Measurements from ENCODE around the gene TRAPPC2.
"Not testable (repeated sequence)": the region's sequence is repeated elsewhere in the genome, so short reads cannot be mapped to it uniquely, and the experiment has no call there.

Gene TRAPPC2

DNA sequence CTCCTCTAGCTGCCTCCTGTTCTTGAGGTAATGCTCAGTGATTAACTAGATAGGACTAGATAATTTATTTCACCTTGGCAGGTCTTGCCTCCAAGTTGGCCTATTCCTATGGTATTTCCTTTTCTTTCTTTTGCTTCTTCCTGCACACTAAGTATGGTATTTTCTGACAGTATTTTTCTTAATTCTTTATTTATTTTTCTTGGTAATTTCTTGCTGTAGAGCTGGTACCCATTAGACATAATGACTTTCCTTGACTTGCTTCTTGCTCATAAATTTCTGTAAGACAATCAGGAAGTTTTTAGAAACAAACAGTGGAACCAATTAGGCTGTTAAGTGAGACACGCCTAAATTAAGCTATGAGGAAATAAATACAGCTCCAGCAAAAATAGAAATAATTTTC lies 36.0 kb downstream of the TRAPPC2 start:
- no peak for DNase-seq

DNA sequence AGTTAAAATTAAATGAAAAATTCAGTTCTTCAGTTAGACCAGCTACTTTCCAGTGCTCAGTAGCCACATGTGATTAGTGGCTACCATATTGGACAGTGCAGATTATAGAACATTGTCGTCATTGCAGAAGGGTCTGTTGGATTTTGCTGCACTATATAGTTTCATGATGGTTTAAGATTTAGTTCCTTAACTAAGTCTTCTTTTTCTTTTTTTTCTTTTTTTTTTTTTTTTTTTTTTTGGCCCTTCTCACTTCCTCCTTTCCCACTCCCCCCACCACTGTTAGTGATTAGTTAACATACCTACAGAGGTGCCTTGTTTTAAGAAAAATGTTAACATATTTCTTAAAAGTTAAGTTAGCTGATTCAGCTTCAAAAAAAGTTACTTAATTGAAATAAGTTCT lies 36.4 kb downstream of the TRAPPC2 start:
- no peak for DNase-seq

DNA sequence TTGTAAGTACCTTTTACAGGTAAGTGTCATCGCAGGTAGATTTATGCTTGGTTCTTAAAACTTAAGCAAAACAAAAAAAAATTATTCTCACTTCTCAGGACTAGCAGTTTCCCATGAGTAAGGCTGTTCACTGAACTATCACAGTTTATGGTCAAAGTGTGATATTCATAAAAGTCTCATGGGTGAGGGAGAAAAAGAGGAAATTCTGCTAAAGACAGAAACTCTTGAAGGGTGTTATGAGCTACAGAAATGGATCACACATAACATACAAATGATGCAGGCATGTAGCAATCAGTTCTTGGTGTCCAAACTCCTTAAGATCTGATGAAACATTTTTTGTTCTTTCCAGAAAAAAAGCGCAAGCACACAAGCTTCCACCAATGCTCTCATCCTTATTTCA lies 37.0 kb downstream of the TRAPPC2 start:
- no peak for DNase-seq

DNA sequence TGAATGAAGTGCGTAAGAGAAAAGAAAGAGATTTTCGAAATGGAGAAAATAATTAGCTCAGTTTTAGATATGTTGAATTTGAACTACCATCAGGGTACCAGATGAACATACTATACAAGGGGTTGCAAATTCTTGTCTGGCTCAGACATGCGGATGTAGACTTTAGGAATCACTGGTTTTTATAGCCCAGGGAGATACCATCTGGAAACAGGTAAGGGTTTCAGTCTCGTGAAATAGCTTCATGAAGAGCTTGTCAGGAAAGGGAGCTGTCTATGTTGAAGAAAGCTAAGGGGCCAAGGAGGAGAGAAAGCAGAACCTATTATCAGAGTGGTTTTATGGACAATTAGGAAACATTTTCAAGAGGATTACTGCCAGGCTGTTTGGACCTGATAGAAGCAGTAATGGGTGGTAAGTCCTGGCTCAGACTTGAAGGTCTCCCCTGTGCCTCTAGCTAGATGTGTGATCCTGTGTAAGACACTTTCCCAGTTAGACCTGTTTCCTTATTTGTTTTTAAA lies 38.8 kb downstream of the TRAPPC2 start:
- DNase-seq: no peak

- DNase-seq: no peak
Measured at GRCh38 chrX:13694983-13695382, 39.4 kb downstream of the TRAPPC2 start.

GRCh38 chrX:13694359-13694758 lies 40.1 kb downstream of the TRAPPC2 start:
- DNase-seq: no peak

DNA sequence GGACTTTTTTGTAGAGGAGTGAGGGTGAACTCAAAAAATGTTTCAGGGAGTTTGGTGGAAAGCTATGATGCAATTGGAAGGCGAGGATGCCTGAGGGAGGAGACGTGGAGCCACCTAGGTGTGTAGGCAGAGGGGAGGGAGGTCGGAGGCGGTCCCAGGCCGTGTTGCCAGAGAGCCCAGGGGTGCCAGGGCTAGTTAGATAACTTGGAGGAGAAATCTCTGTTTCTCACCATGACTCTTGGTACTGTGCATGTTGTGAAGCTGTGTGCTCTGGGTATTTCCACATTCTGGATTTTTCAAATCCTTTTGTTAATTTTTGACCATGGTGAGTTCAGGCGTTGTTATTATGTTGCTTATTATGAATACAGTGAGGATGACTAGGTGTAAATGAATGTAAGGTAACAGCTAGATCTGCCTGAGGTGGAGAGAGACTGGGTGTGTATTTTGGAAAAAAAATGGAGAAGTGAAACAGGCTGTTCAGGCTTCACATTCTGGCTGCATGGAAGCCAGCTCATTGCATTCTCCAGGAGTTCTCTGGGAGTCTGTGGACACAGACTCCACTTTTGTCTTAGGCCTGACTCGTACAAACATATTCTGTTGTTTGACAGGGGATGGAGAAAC lies 41.0 kb downstream of the TRAPPC2 start:
- no peak for DNase-seq

GRCh38 chrX:13692771-13693231 lies 41.6 kb downstream of the TRAPPC2 start:
- DNase-seq: no peak

DNA sequence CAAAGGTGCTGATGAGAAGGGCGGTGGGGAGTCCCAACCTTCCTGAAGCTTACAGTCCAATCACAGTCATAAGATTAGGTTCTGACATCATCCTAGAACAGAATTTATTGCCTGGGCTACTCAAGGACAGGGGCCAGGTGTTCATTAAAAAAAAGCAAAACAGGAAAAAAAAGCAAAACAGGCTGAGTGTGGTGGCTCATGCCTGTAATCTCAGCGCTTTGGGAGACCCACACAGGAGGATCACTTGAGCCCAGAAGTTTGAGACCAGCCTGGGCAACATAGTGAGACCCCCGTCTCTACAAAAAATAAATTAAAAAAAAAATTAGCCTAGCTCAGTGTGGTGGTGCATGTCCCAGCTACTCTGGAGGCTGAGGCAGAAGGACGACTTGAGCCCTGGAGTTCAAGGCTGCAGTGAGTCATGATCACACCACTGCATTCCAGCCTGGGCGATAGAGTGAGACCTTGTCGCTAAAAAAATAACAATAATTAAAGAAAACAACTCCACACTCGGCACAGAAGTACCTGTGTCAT lies 42.5 kb downstream of the TRAPPC2 start:
- DNase-seq: no peak

DNA sequence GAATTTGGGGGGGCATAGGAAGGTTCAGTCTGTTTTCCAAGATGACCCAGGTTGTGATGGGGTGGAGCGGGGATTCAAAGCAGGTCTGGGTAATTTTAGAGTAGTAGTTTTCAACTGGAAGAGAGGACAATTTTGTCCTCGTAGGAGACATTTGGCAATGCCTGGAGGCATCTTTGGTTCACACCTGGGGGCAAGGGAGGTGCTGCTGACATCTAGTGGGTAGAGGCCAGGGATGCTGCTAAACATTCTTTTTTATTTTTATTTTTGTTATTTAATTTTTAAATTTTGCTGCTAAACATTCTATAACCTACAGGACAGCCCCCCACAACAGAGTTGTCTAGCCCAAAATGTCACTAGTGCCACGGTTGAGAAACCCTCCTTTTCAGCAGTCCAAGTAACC lies 43.6 kb downstream of the TRAPPC2 start:
- no peak for DNase-seq

DNA sequence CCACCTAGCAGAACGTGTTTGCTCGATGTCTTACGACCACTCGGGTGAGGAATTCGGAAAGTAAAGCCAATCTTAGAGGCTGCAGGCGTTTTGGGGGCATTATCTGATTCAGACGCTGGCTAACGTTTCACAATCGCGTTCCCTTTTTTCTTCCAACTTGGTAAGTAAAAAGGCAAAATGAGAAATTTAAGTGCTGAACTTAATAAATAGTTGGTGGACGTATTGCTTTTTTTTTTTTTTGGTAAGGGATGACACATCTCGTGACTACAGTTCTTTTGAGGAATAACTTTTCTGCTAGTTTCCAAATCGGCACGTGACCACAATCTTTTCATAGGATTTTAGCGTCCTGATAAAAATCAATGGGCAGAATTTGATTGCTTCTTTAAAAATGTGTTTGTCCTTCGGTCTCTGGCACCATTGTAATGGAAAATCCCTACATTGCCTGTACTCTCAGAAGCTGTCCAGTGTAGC lies 44.6 kb downstream of the TRAPPC2 start:
- DNase-seq: no peak

DNA sequence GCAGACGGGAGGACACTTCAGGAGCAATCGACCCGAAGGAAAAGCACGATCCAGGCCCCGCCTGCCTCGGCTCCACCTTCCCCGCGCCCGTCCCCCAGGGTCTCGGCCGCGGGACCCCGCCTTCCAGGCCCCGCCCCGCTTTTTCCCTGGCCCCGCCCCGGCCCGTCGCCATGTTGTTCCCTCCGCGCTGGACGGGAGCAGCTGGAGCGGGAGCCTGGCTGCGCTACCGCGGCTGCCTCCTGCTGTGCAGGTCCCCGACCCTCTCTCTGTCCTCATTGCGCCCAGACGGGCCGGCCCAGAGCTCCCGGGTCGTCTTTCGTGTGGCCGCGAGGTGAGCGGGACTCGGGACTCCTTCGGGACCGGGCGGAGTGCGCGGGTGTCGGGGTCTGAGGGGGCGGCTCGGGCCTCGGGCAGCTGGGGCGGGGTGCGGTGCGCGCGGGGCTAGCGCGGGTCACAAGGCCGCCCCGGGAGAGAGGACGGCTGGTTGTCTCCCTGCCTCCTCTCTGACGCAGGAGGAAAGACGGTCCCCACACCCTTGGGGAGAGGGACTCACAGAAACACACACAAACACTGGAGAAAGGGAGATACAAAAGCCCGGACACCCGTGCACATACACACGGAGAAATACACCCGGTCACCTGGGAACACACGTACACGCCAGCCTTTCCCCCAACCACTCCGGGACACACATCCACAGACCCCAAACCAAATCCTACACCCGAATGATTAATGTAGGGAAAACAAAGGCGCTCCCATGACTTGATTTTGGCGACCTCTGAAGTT lies 45.3 kb downstream of the TRAPPC2 start, which contains the start of gene RAB9A:
Gene RAB9A (plus strand): TSS at position 171 of the 783 bp plus-strand sequence. CDS start 19,619 bp downstream, outside the sequence.
- DNase-seq: peak; percentile 81

DNA sequence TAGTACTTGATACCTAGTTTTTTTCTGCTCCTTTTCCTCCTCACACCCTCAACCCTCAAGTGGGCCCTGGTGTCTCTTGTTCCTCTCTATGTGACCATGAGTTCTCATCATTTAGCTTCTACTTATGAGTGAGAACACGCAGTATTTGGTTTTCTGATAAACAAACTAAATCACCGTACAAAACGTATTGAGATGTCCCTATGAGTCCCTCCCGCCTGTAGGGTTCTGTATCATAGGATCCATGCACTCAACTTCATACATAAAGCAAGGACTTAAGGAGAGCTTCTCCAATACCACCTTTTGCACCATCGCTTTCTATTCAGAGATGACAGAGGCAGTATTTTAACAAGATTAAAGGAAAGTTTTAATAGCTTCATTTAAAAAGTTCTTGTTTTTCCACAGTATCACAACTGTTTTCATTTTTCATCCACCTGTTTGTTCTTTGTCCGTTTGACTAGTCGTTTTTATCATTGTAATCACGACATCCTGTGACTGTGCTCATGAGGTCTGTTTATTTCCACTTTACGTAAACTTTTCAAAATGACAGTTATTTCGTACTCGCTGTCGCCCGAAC lies 45.9 kb downstream of the TRAPPC2 start:
- peak; percentile 47 for DNase-seq

DNA sequence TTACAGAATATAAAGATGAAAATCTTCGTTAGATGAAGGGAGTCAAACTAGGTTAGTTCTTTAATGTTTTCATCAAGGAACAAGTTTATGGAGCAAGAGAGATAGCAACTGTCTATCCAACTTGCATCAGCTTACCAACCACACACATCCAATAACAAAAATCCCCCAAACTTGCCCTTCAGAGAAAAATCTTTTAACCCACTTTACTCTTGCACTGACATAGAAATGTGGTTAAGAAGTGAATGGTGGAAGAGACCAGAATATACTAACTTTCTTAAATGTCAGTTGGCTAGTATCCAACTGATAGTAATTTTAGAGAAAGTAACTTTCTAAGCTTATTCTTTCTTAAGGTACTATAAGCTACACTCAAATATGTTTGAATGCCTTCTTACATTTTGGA lies 47.2 kb downstream of the TRAPPC2 start:
- DNase-seq: no peak

DNA sequence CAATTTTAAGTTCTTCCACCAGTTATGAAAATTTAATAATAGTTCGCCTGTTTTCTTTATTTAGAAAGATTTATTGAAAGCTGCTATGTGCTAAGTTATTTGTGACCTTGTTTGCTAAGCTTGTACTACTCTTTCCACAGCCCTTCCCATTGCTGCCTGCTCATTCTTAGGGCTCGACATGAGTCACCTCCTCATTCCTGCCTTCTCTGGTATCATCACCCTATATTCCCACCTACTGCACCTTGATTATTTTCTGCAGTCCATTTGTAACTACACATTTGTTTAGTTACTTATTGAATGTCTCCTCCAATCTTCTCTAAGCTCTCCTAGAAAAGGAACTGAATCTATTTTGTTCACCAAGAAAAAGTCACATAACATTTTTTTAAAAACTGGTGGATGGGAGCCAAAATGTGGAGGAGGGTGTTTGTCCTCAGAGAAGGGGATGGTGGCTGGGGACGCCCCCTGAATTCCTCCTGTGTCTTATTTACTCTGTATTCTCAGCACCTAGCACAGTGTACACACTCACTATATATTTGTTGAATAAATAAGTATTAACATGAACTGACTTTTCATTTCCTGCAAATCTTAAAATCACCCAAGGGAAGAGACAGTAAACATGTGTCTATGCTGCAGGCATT lies 49.2 kb downstream of the TRAPPC2 start:
- no peak for DNase-seq

DNA sequence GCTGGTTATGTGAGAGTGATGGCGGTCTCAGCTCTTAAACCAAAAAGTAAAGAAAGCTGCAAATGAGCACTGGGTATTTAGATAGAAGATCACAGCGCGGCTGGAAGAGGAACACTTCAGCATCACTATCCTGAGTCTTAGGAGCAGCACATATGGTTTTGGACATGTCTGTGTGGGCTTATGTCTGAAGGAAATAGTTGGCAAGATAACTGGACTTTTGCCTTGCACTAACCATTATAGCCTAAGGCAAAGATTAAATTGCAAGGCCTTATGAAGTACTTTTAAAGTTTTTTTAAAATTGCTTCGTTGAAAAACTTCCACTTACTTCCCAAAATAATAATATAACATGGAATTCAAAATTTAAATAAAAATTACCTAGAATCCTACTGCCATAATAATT lies 50.1 kb downstream of the TRAPPC2 start:
- DNase-seq: no peak

- no peak for DNase-seq
Measured at GRCh38 chrX:13681595-13681994, 52.8 kb downstream of the TRAPPC2 start.

DNA sequence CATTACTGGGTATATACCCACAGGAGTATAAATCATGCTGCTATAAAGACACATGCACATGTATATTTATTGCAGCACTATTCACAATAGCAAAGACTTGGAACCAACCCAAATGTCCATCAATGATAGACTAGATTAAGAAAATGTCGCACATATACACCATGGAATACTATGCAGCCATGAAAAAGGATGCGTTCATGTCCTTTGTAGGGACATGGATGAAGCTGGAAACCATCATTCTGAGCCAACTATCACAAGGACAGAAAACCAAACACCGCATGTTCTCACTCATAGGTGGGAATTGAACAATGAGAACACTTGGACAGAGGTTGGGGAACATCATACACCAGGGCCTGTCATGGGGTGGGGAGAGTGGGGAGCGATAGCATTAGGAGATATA lies 54.7 kb downstream of the TRAPPC2 start:
- DNase-seq: not testable (repeated sequence)

DNA sequence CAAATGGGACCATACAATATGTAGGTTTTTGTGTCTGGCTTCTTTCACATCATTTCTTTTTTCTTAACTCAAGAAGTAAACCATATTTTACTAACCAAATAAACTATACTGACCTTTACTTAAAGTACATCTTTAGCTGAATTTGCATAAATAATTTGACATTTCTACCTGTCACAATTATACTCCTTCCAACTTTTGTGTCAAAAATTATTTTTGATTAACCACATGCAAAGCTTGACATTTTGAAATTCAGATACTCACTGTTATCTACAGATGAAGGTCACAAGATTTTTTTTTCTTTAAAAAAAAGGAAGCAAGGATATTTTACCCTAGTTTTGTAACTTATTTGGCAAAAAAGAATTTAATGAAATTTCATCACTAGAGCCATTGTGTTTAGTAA lies 57.5 kb downstream of the TRAPPC2 start:
- no peak for DNase-seq

- DNase-seq: no peak
Measured at GRCh38 chrX:13673016-13673415, 61.4 kb downstream of the TRAPPC2 start.

- no peak for DNase-seq
Measured at GRCh38 chrX:13670197-13670596, 64.2 kb downstream of the TRAPPC2 start.

DNA sequence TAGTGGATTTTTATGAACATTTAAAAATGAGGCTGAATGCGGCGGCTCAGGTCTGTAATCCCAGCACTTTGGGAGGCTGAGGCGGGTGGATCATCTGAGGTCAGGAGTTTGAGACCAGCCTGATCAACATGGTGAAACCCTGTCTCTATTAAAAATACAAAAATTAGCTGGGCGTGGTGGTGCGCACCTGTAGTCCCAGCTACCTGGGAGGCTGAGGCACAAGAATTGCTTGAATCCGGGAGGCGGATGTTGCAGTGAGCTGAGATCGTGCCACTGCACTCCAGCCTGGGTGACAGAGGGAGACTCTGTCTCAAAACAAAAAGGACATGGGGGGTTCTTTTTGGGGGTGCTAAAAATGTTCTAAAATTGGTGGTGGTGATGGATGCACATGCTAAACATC lies 64.7 kb downstream of the TRAPPC2 start:
- DNase-seq: not testable (repeated sequence)

Measured in right kidney (tissue), 1 donor.